Natural killer cell (primary cell): ENCODE data around the gene TENM4. TPM values are rescaled to one million over a fixed set of nuclear protein-coding genes. Genes with fewer than 3 reads are reported as not detected.

Experiments used
- ATAC-seq, 3 donors: fragments of 150-1000 bp in 2 of 3; fragments of 200-7000 bp in 1 of 3; cut with Tn5 transposase; 1 replicate in 1 of 3; 2 replicates in 2 of 3; pipeline ENCODE4 v1.10.0; 2021; ENCODE audit warnings: mild to moderate bottlenecking in 2 of 3, moderate library complexity in 2 of 3
- DNase-seq, 2 donors: peaks; one replicate each; pipeline versions ENCODE4 v3.0.0 to v3.0.0-alpha.2; 2013 to 2021; ENCODE audit warnings: mixed read lengths in 1 of 2
- H3K27ac ChIP-seq: one replicate; pipeline ENCODE4 v1.5.1; 2013; ENCODE audit warnings: mild to moderate bottlenecking, low read length
- H3K27me3 ChIP-seq: one replicate; pipeline ENCODE4 v1.6.1; 2013; ENCODE audit warnings: low read length; ENCODE audit not compliant: control insufficient read depth, insufficient read depth
- H3K36me3 ChIP-seq: one replicate; pipeline ENCODE4 v1.6.1; 2013; ENCODE audit warnings: low read length; ENCODE audit not compliant: control insufficient read depth, insufficient read depth
- H3K4me1 ChIP-seq: one replicate; pipeline ENCODE4 v1.6.1; 2013; ENCODE audit warnings: low read length; ENCODE audit not compliant: control insufficient read depth, insufficient read depth
- H3K4me3 ChIP-seq: one replicate; pipeline ENCODE4 v1.5.1; 2013; ENCODE audit warnings: low read length
- H3K9me3 ChIP-seq: one replicate; pipeline ENCODE4 v1.6.1; 2013; ENCODE audit warnings: low read length; ENCODE audit not compliant: control insufficient read depth, insufficient read depth
- H3K27ac Mint-ChIP-seq, 2 donors: one replicate each; pipeline ENCODE4 v1.8.0; 2022; ENCODE audit warnings: mild to moderate bottlenecking in 2 of 2, mixed read lengths in 2 of 2, moderate library complexity in 1 of 2
- H3K27me3 Mint-ChIP-seq, 2 donors: one replicate each; pipeline ENCODE4 v1.8.0; 2022; ENCODE audit warnings: low read depth in 2 of 2, mixed read lengths in 2 of 2
- H3K36me3 Mint-ChIP-seq: one replicate; pipeline ENCODE4 v1.8.0; 2022; ENCODE audit warnings: mixed read lengths
- H3K4me1 Mint-ChIP-seq, 2 donors: one replicate each; pipeline ENCODE4 v1.8.0; 2022; ENCODE audit warnings: mixed read lengths in 2 of 2
- H3K4me3 Mint-ChIP-seq: one replicate; pipeline ENCODE4 v1.8.0; 2022; ENCODE audit warnings: mild to moderate bottlenecking, moderate library complexity, mixed read lengths
- H3K9me3 Mint-ChIP-seq, 2 donors: one replicate each; pipeline ENCODE4 v1.8.0; 2022; ENCODE audit warnings: mixed read lengths in 2 of 2
- CTCF ChIP-seq: fragments of 200-600 bp; IDR thresholded peaks from one replicate; pipeline ENCODE4 v1.8.0; 2022; ENCODE audit warnings: antibody characterized with exemption
- WGBS: methylation state at CpG from one replicate; pipeline ENCODE4 v1.1.7; 2013; ENCODE audit warnings: missing lambda C conversion rate; ENCODE audit not compliant: insufficient coverage; 5-methylcytosine and 5-hydroxymethylcytosine counted together
- intact Hi-C: fragments of 100-400 bp; cut with micrococcal nuclease; formaldehyde crosslinking; loops from one replicate; pipeline ENCODE4 v1.14.2; 2022
- total RNA-seq, 4 donors: library from RNA; stranded (reverse); fragments of 120-200 nt in 1 of 4; gene quantifications; one replicate each; pipeline versions ENCODE4 v1.2.3 to v1.2.4, GENCODE V29; 2013 to 2022

Gene TENM4
- total RNA-seq, 3 donors from 2014 or later (not counting 1 experiment from before 2014, with no cell fraction given), result 0.63 to 0.75 TPM; not detected in 1

GRCh38 chr11:78689101-78689500, 751.7 kb downstream of the TENM4 start:
- H3K27ac ChIP-seq, result no peak overlapping the region
- Mint-ChIP-seq H3K27ac (no peak overlapping the region), H3K4me1 (no peaks in the 10 kb centered on the region), H3K36me3 (no peaks in the 10 kb centered on the region), H3K27me3 (peaks cover 9 to 14% of the 10 kb centered on the region in 2 donors), H3K4me3 (no peak overlapping the region), H3K9me3 (peaks cover 0 to 2% of the 10 kb centered on the region in 2 donors)
- no peak for DNase-seq
- no peaks in the 10 kb centered on the region for H3K36me3 ChIP-seq
- ATAC-seq, result no peak
- intact Hi-C loops, result no loop called here
- 68% methylated on average over 3 of the region's 3 CpGs for WGBS
- no peaks in the 10 kb centered on the region for H3K27me3 ChIP-seq
- H3K9me3 ChIP-seq, result no peaks in the 10 kb centered on the region
- H3K4me1 ChIP-seq, result no peaks in the 10 kb centered on the region
- no peak overlapping the region for H3K4me3 ChIP-seq
- no peak for TF ChIP-seq CTCF

DNA sequence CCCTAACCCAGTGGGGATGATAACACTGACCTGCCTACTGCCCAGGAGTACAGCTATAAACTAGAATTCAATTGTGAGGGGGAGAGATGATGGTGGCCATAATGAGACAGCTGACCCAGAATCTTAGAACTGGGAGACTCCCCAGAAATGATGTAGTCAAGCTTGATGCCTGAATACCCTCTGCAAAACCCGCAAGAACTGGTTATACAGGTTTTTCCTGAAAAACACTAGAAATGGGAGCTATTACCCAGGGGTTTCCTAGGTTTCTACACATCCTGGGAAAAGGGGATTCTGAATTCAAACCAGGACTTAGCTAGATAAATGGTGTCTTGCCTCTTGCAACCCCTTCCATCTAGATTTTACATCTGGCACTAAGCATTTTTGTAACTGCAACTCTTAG, 752.4 kb downstream of the TENM4 start:
- Mint-ChIP-seq H3K27me3 (peaks cover 9 to 19% of the 10 kb centered on the region in 2 donors), H3K4me1 (no peaks in the 10 kb centered on the region), H3K27ac (no peak overlapping the region), H3K36me3 (no peaks in the 10 kb centered on the region), H3K9me3 (peaks cover 0 to 2% of the 10 kb centered on the region in 2 donors), H3K4me3 (no peak overlapping the region)
- Histone ChIP-seq H3K36me3 (no peaks in the 10 kb centered on the region), H3K27ac (no peak overlapping the region), H3K27me3 (no peaks in the 10 kb centered on the region), H3K9me3 (no peaks in the 10 kb centered on the region), H3K4me1 (no peaks in the 10 kb centered on the region), H3K4me3 (no peak overlapping the region)
- no peak for TF ChIP-seq CTCF
- ATAC-seq (no peak), DNase-seq (no peak)
- 100% methylated on average over 1 of the region's 1 CpG for WGBS
- intact Hi-C loops, result no loop called here

DNA sequence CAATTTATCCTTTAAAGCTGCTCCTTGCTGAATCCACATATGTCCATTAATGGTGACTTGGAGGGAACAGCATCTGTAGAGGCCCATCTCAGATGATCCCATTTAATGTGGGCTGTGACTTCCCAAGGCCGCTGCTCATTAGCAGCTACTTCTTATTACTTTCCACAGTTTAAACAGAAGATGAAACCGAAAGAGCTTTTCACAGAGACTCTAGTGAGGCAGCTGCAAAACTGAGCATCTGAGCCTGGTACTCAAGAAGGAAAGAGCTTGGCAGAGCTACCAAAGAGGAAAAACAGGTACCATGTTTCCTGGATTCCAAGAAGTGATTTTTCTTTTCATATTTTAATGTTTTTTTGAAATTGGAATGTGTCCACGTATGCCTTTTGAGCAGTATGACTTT, 755.7 kb downstream of the TENM4 start:
- peaks cover 9% of the 10 kb centered on the region in 2 donors for H3K27me3 Mint-ChIP-seq
- Histone ChIP-seq H3K27ac (no peak overlapping the region), H3K9me3 (no peaks in the 10 kb centered on the region), H3K4me3 (no peak overlapping the region), H3K27me3 (no peaks in the 10 kb centered on the region), H3K4me1 (no peaks in the 10 kb centered on the region), H3K36me3 (no peaks in the 10 kb centered on the region)
- WGBS, result 96% methylated on average over 2 of the region's 3 CpGs
- peaks cover 0 to 2% of the 10 kb centered on the region in 2 donors for H3K9me3 Mint-ChIP-seq
- TF ChIP-seq CTCF, result no peak
- intact Hi-C loops, result no loop called here
- no peaks in the 10 kb centered on the region for H3K36me3 Mint-ChIP-seq
- H3K4me3 Mint-ChIP-seq, result no peak overlapping the region
- H3K4me1 Mint-ChIP-seq, result no peaks in the 10 kb centered on the region
- no peak overlapping the region for H3K27ac Mint-ChIP-seq
- no peak for ATAC-seq
- DNase-seq, result no peak

- ATAC-seq (no peak), DNase-seq (no peak)
- H3K9me3 ChIP-seq, result no peaks in the 10 kb centered on the region
- Mint-ChIP-seq H3K9me3 (peaks cover 0 to 2% of the 10 kb centered on the region in 2 donors), H3K27me3 (peaks cover 9% of the 10 kb centered on the region in 2 donors), H3K27ac (no peak overlapping the region), H3K36me3 (no peaks in the 10 kb centered on the region), H3K4me3 (no peak overlapping the region), H3K4me1 (no peaks in the 10 kb centered on the region)
- no peaks in the 10 kb centered on the region for H3K4me1 ChIP-seq
- WGBS, result 100% methylated on average over 1 of the region's 2 CpGs
- H3K27me3 ChIP-seq, result no peaks in the 10 kb centered on the region
- H3K36me3 ChIP-seq, result no peaks in the 10 kb centered on the region
- no peak overlapping the region for H3K4me3 ChIP-seq
- intact Hi-C loops, result no loop called here
- no peak for TF ChIP-seq CTCF
- H3K27ac ChIP-seq, result no peak overlapping the region
Observed at GRCh38 chr11:78684377-78684776, 756.5 kb downstream of the TENM4 start.
